ENCODE measurements around the gene SPATA2.

DNA sequence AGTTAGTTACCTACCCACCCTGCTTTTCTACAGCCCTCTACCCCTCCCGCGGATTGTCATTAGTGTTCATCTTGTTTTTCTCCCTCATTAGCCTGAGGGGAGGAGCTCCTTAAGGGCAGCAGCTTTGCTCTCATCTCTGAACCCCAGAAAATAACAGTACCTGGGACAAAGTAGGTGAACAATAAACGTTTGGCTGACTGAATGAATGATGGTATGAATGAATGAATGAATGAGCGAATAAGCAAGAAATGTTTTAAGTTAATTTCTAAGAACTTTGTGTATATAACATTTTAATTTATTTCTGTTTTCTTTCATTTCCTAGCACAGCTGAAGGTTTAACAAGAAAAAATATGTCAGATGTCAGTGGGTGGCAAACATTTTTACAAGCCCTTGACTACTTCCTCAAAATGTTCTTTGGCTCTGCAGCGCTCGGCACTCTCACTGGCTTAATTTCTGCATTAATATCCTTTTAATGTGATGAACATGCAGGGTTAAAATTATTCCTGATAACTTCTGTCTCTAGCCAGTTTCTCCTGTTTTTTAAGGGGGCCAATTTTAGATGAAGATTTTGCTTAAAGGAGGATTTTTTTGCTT is 52.6 kb downstream of the SPATA2 start:
- TF ChIP-seq POLR2A (IDR thresholded peaks at IDR 0.05; ENCODE audit: low read length) (no peak), GATA1 (IDR thresholded peaks at IDR 0.05; ENCODE audit: low read depth, low read length) (no peak)
